Stimulated activated memory B cell treated with anti-CD40 and anti-IgM and Interleukin-4, amounts not matched to agents 10 μg/mL and 1 μg/mL and 100 μg/mL, for 72 hours (primary cell): ENCODE data around the gene SKP1.

Experiments used
- ATAC-seq: fragments of 150-1000 bp; cut with Tn5 transposase; 2 replicates; pipeline ENCODE4 v1.10.0; 2021
- H3K27ac Mint-ChIP-seq: one replicate; pipeline ENCODE4 v1.8.0; 2022; ENCODE audit warnings: mild to moderate bottlenecking, mixed read lengths
- H3K27me3 Mint-ChIP-seq: one replicate; pipeline ENCODE4 v1.8.0; 2022; ENCODE audit warnings: mixed read lengths
- H3K36me3 Mint-ChIP-seq: one replicate; pipeline ENCODE4 v1.8.0; 2022; ENCODE audit warnings: mixed read lengths
- H3K4me1 Mint-ChIP-seq: one replicate; pipeline ENCODE4 v1.8.0; 2022; ENCODE audit warnings: mixed read lengths
- H3K4me3 Mint-ChIP-seq: one replicate; pipeline ENCODE4 v1.8.0; 2022; ENCODE audit warnings: mild to moderate bottlenecking, moderate library complexity, mixed read lengths
- H3K9me3 Mint-ChIP-seq: one replicate; pipeline ENCODE4 v1.8.0; 2022; ENCODE audit warnings: mixed read lengths

SKP1 gene

DNA sequence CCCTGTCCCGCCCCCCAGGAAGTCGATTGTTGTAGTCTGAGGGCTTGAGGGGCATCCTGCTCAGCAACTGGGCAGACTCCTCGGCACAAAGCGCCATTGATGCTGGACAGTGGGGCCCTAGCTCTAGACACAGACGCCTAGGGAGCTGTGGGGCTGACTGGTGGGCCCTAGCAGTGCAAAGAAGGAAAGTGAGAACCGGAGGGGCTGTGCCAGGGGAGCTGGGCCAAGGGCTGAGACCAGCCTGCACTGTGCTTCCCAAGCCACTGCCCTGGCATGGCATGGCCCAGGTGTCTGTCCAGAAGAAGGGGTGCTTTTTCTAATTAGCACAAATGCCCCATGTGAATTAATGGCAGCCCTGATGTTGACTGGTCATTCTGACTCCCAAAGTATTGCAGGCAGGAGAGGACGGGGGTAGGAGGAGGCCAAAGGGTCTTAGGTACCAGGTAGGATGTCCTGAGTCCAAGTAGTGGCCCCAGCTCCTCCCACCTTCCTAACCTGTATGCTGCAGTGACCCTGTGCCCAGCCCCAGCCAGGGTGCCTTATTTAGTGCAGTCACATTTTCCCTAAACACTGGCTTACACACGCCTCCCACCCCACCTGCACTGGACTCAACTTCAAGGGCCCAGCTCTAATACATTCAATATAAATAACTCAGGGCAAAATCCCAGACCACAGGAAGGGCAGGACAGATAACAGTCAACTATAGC is 46.4 kb downstream of the SKP1 start:
- H3K9me3 Mint-ChIP-seq, result no peaks in the 10 kb centered on the region
- H3K36me3 Mint-ChIP-seq, result peaks cover 23% of the 10 kb centered on the region
- no peaks in the 10 kb centered on the region for H3K27me3 Mint-ChIP-seq
- H3K4me1 Mint-ChIP-seq, result peaks cover 97% of the 10 kb centered on the region
- no peak for ATAC-seq
- peak overlapping the region; percentile 22 for H3K4me3 Mint-ChIP-seq
- H3K27ac Mint-ChIP-seq, result peak overlapping the region; percentile 55

GRCh38 chr5:134129411-134130238 is 47.1 kb downstream of the SKP1 start:
- Mint-ChIP-seq H3K27ac (peak overlapping the region; percentile 86), H3K4me1 (peaks cover 97% of the 10 kb centered on the region), H3K9me3 (no peaks in the 10 kb centered on the region), H3K27me3 (no peaks in the 10 kb centered on the region), H3K36me3 (peaks cover 15% of the 10 kb centered on the region), H3K4me3 (no peak overlapping the region)
- no peak for ATAC-seq

GRCh38 chr5:134128648-134128995 is 48.1 kb downstream of the SKP1 start:
- Mint-ChIP-seq H3K27me3 (no peaks in the 10 kb centered on the region), H3K27ac (peak overlapping the region; percentile 86), H3K4me1 (peaks cover 97% of the 10 kb centered on the region), H3K36me3 (peaks cover 14% of the 10 kb centered on the region), H3K4me3 (no peak overlapping the region), H3K9me3 (no peaks in the 10 kb centered on the region)
- ATAC-seq, result no peak

GRCh38 chr5:134127988-134128647 is 48.6 kb downstream of the SKP1 start:
- H3K27ac Mint-ChIP-seq, result peak overlapping the region; percentile 86
- ATAC-seq, result no peak
- H3K4me1 Mint-ChIP-seq, result peaks cover 97% of the 10 kb centered on the region
- no peaks in the 10 kb centered on the region for H3K27me3 Mint-ChIP-seq
- H3K9me3 Mint-ChIP-seq, result no peaks in the 10 kb centered on the region
- H3K4me3 Mint-ChIP-seq, result no peak overlapping the region
- H3K36me3 Mint-ChIP-seq, result peaks cover 18% of the 10 kb centered on the region

DNA sequence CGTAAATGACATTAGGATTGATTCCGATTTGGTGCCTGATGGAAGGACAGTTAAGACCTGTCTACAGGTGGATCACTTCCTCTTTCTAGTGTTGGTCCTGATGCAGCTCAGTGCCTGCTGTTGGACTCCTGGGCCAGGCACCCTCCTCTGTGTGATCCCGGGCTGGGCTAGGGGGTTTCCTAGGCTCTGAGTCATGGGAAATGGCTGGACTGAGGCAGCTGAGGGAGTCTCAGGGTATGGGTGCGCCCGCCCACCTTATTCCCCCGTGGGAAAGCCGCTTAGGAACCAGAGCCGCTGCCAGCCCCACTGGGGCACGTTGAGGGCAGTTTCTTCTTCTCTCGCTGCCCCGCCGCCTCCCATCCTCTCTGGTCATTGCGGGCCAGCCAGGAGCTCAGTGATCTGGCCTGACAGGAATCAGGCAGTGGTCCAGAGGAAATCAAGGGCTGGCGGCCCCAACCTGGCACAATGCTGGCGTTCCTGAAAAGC is 49.3 kb downstream of the SKP1 start:
- Mint-ChIP-seq H3K4me1 (peaks cover 97% of the 10 kb centered on the region), H3K4me3 (peak overlapping the region; percentile 52), H3K36me3 (peaks cover 18% of the 10 kb centered on the region), H3K27ac (peak overlapping the region; percentile 86), H3K9me3 (no peaks in the 10 kb centered on the region), H3K27me3 (no peaks in the 10 kb centered on the region)
- peak; percentile 55 for ATAC-seq

DNA sequence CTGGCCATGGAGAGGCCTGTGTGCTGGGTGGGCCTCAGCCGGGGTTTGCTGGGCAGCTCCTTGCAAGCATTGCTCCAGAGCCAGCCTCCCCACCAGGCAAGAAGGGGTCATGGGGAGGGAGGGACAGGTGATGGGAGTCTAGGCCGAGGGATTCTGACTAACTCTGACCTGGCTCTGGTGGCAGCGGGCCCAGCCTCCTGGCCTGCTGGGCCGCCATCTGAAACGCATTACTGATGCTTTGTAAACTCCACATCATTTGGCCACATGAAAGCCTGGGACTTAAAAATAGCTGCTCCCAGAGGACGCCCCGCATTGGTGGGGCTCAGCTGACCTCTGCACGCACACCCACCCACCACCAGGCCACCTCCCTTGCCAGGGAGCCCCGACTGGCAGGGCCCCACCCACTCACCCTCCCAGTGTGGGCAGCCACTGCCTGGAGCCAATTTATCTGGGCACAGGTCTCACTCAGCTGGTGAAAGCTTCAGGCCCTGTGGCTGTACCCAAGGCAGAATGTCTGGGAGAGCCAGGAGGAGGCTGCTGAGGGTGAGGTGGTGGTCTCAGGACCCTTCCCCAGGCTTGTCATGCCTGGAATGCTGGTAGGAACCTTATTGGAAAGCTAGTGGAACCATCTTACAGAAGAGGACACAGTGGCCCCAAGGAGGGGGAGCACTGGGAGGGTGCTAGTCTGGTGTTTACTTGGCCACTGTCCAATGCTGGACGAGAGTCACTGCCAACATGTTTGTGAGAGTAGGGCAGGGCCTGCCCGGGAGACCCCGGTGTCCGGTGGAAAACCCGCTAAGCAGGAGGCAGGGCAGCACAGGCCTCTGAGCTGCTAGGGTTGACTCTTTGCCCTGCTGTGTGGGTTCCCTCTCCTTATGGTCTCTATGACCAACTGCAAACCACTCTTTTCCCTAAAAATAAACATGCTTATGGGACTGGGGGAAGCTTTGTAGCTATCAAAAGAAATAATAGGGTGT is 51.4 kb downstream of the SKP1 start:
- Mint-ChIP-seq H3K9me3 (no peaks in the 10 kb centered on the region), H3K4me3 (peak overlapping the region; percentile 61), H3K4me1 (peaks cover 93% of the 10 kb centered on the region), H3K27ac (peak overlapping the region; percentile 86), H3K36me3 (peaks cover 14% of the 10 kb centered on the region), H3K27me3 (no peaks in the 10 kb centered on the region)
- ATAC-seq, result peak; percentile 69

DNA sequence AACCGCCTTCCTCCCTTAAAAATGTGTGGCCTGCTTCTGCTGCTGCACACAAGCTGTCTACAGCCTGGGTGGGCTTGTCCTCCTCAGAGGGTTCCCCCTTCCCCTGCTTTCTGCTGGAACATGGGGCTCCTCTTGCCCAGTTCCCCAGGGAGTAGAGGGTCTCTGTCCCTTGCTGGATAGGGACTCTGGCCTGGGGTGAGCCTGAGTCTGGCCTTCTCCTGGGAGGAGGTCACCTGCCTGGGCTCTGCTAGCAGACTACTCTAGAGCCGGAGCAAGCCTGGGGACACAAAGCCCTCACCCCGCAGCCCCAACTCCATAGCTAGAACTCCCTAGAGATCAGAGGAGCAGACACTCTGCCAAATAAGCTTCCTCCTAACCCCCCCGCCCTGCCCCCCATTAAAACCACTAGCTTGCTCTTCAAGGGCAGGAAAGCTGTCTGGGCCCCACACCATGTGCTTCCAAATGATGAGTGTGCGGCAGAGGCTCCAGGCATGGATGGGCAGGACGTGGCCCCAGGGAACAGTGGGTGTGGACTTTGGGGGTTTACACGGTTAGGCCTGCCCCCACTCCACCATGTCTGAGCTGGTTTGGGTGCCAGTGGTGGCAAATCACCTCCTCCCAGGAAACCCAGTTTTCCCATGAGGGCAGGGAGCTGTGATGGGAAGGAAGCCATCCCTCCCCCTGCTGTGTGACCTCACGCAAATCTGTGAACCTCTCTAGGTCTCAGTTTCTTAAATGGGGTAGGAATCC is 52.3 kb downstream of the SKP1 start:
- H3K9me3 Mint-ChIP-seq, result no peaks in the 10 kb centered on the region
- H3K4me1 Mint-ChIP-seq, result peaks cover 96% of the 10 kb centered on the region
- H3K27me3 Mint-ChIP-seq, result no peaks in the 10 kb centered on the region
- H3K27ac Mint-ChIP-seq, result peak overlapping the region; percentile 86
- H3K36me3 Mint-ChIP-seq, result peaks cover 20% of the 10 kb centered on the region
- H3K4me3 Mint-ChIP-seq, result peak overlapping the region; percentile 61
- ATAC-seq, result peak; percentile 42

DNA sequence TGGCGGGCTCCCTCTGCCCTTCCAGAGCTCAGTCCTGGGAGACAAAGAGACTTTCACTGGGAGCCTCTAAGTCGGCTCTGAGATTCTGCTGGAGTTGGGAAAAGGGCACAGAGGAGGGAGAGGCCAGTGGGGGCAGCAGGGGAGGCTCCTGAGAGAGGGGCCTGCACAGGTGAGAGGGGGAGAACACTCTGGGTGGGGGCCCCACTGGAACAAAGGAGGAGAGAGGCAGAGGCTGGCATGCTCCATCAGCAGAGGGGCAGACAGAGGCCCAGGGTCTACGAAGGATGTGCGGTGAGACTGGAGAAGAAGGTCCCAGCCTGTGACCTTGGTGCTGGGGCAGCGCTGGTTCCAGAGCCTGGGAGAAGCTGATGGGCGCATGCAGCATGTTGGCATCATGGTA is 53.4 kb downstream of the SKP1 start:
- no peaks in the 10 kb centered on the region for H3K27me3 Mint-ChIP-seq

GRCh38 chr5:134122530-134122929 is 54.2 kb downstream of the SKP1 start:
- peaks cover 91% of the 10 kb centered on the region for H3K4me1 Mint-ChIP-seq
- peak overlapping the region; percentile 86 for H3K27ac Mint-ChIP-seq
- no peaks in the 10 kb centered on the region for H3K9me3 Mint-ChIP-seq
- H3K36me3 Mint-ChIP-seq, result peaks cover 20% of the 10 kb centered on the region
- H3K27me3 Mint-ChIP-seq, result no peaks in the 10 kb centered on the region
- H3K4me3 Mint-ChIP-seq, result no peak overlapping the region
- ATAC-seq, result peak; percentile 69

More for the DNA sequence above, 53.4 kb downstream of the SKP1 start:
- peak overlapping the region; percentile 86 for H3K27ac Mint-ChIP-seq
- peaks cover 20% of the 10 kb centered on the region for H3K36me3 Mint-ChIP-seq
- no peak for ATAC-seq
- H3K9me3 Mint-ChIP-seq, result no peaks in the 10 kb centered on the region
- H3K4me1 Mint-ChIP-seq, result peaks cover 94% of the 10 kb centered on the region
- H3K4me3 Mint-ChIP-seq, result peak overlapping the region; percentile 21

- Mint-ChIP-seq H3K27ac (peak overlapping the region; percentile 74), H3K4me3 (peak overlapping the region; percentile 44), H3K4me1 (peaks cover 90% of the 10 kb centered on the region), H3K9me3 (no peaks in the 10 kb centered on the region), H3K27me3 (no peaks in the 10 kb centered on the region), H3K36me3 (peaks cover 24% of the 10 kb centered on the region)
- ATAC-seq, result no peak
These were observed 56.2 kb downstream of the SKP1 start for GRCh38 chr5:134120386-134121138.

DNA sequence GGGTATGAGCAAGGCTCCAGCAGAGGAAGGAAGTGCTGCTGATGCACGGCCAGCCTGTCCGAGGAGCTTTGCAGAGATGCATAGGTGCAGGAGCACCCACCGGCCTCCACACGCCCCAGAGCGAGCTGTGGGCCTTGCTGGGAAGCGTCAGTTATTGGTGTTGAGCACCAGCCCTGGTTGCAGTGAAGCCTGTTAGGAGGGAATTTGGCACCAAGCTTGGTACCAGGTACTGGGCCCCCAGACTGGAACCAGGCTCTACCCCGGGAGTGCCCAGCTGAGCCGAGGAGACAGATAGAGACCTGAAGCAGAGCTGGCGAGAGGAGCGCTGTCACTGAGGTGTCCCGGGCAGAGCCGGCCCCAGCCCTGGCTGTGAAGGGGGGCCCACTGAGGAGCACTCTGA is 57.0 kb downstream of the SKP1 start:
- Mint-ChIP-seq H3K27ac (peak overlapping the region; percentile 74), H3K36me3 (peaks cover 24% of the 10 kb centered on the region), H3K4me3 (peak overlapping the region; percentile 16), H3K9me3 (no peaks in the 10 kb centered on the region), H3K27me3 (no peaks in the 10 kb centered on the region), H3K4me1 (peaks cover 82% of the 10 kb centered on the region)
- no peak for ATAC-seq

GRCh38 chr5:134118212-134118835 is 58.4 kb downstream of the SKP1 start:
- no peak for ATAC-seq
- Mint-ChIP-seq H3K4me3 (peak overlapping the region; percentile 21), H3K27ac (peak overlapping the region; percentile 2)

More at GRCh38 chr5:134118212-134118835, 58.4 kb downstream of the SKP1 start:
- Mint-ChIP-seq H3K27me3 (no peaks in the 10 kb centered on the region), H3K4me1 (peaks cover 77% of the 10 kb centered on the region), H3K9me3 (no peaks in the 10 kb centered on the region), H3K36me3 (peaks cover 20% of the 10 kb centered on the region)
